GM23248 (cell line): ENCODE data around the gene KANK4.

Source experiments
- EZH2 ChIP-seq: fragments of 200-600 bp; sonication (generic); IDR thresholded peaks from 2 replicates; pipeline ENCODE4 v1.6.1; 2018; ENCODE audit warnings: antibody characterized with exemption, mild to moderate bottlenecking; ENCODE audit not compliant: insufficient read depth, poor library complexity, severe bottlenecking
- EZH2phosphoT487 ChIP-seq: fragments of 200-600 bp; sonication (generic); IDR thresholded peaks from 2 replicates; pipeline ENCODE4 v1.6.1; 2018; ENCODE audit warnings: antibody characterized with exemption, moderate library complexity, mild to moderate bottlenecking, low read depth; ENCODE audit not compliant: insufficient read depth

- TF ChIP-seq EZH2, result no peak
- TF ChIP-seq EZH2phosphoT487, result no peak
These were observed 7.7 kb downstream of the KANK4 start for GRCh38 chr1:62311473-62311943.
